ENCODE measurements around the gene AGPAT3. TPM values are rescaled to one million over a fixed set of nuclear protein-coding genes. Genes with fewer than 3 reads are reported as not detected.

The AGPAT3 gene
- total RNA-seq, 1 donor from 2014 or later = 63.2 TPM

GRCh38 chr21:43890042-43890441 lies 25.0 kb downstream of the AGPAT3 start:
- Mint-ChIP-seq H3K36me3 (ENCODE audit: unreplicated experiment) (peaks cover 21% of the 10 kb centered on the region), H3K9me3 (ENCODE audit: unreplicated experiment) (peaks cover 3% of the 10 kb centered on the region), H3K27ac (ENCODE audit: unreplicated experiment) (no peak overlapping the region), H3K4me3 (ENCODE audit: unreplicated experiment) (no peak overlapping the region), H3K4me1 (ENCODE audit: unreplicated experiment) (peaks cover 4% of the 10 kb centered on the region), H3K27me3 (ENCODE audit: unreplicated experiment) (no peaks in the 10 kb centered on the region)
- DNase-seq (ENCODE audit: extremely low spot score, unreplicated experiment) = no peak
- TF ChIP-seq CTCF (IDR thresholded peaks at IDR 0.05) = no peak

GRCh38 chr21:43892334-43892733 lies 27.3 kb downstream of the AGPAT3 start:
- H3K36me3 Mint-ChIP-seq (ENCODE audit: unreplicated experiment) = peaks cover 21% of the 10 kb centered on the region
- no peak for TF ChIP-seq CTCF (IDR thresholded peaks at IDR 0.05)
- peaks cover 4% of the 10 kb centered on the region for H3K4me1 Mint-ChIP-seq (ENCODE audit: unreplicated experiment)
- DNase-seq (ENCODE audit: extremely low spot score, unreplicated experiment) = no peak
- H3K27me3 Mint-ChIP-seq (ENCODE audit: unreplicated experiment) = no peaks in the 10 kb centered on the region
- peaks cover 3% of the 10 kb centered on the region for H3K9me3 Mint-ChIP-seq (ENCODE audit: unreplicated experiment)
- no peak overlapping the region for H3K4me3 Mint-ChIP-seq (ENCODE audit: unreplicated experiment)
- no peak overlapping the region for H3K27ac Mint-ChIP-seq (ENCODE audit: unreplicated experiment)

- no peak for DNase-seq (ENCODE audit: extremely low spot score, unreplicated experiment)
- peaks cover 3% of the 10 kb centered on the region for H3K9me3 Mint-ChIP-seq (ENCODE audit: unreplicated experiment)
- H3K27ac Mint-ChIP-seq (ENCODE audit: unreplicated experiment) = no peak overlapping the region
- no peak overlapping the region for H3K4me3 Mint-ChIP-seq (ENCODE audit: unreplicated experiment)
- peaks cover 4% of the 10 kb centered on the region for H3K4me1 Mint-ChIP-seq (ENCODE audit: unreplicated experiment)
- H3K27me3 Mint-ChIP-seq (ENCODE audit: unreplicated experiment) = no peaks in the 10 kb centered on the region
- peaks cover 21% of the 10 kb centered on the region for H3K36me3 Mint-ChIP-seq (ENCODE audit: unreplicated experiment)
- no peak for TF ChIP-seq CTCF (IDR thresholded peaks at IDR 0.05)
These were observed 28.0 kb downstream of the AGPAT3 start for GRCh38 chr21:43892984-43893535.

GRCh38 chr21:43893536-43894205 lies 28.6 kb downstream of the AGPAT3 start:
- Mint-ChIP-seq H3K27ac (ENCODE audit: unreplicated experiment) (no peak overlapping the region), H3K36me3 (ENCODE audit: unreplicated experiment) (peaks cover 18% of the 10 kb centered on the region), H3K9me3 (ENCODE audit: unreplicated experiment) (peaks cover 3% of the 10 kb centered on the region), H3K4me1 (ENCODE audit: unreplicated experiment) (peaks cover 4% of the 10 kb centered on the region), H3K4me3 (ENCODE audit: unreplicated experiment) (no peak overlapping the region), H3K27me3 (ENCODE audit: unreplicated experiment) (no peaks in the 10 kb centered on the region)
- no peak for DNase-seq (ENCODE audit: extremely low spot score, unreplicated experiment)
- TF ChIP-seq CTCF (IDR thresholded peaks at IDR 0.05) = no peak

- Mint-ChIP-seq H3K9me3 (ENCODE audit: unreplicated experiment) (peaks cover 3% of the 10 kb centered on the region), H3K4me3 (ENCODE audit: unreplicated experiment) (no peak overlapping the region), H3K27ac (ENCODE audit: unreplicated experiment) (no peak overlapping the region), H3K4me1 (ENCODE audit: unreplicated experiment) (peaks cover 4% of the 10 kb centered on the region), H3K36me3 (ENCODE audit: unreplicated experiment) (peaks cover 21% of the 10 kb centered on the region), H3K27me3 (ENCODE audit: unreplicated experiment) (no peaks in the 10 kb centered on the region)
- no peak for TF ChIP-seq CTCF (IDR thresholded peaks at IDR 0.05)
- DNase-seq (ENCODE audit: extremely low spot score, unreplicated experiment) = no peak
These were observed 29.2 kb downstream of the AGPAT3 start for GRCh38 chr21:43894206-43894577.

All from osteocyte (in vitro differentiated cells).